ENCODE measurements around the gene KNDC1. TPM values are rescaled to one million over a fixed set of nuclear protein-coding genes. Genes with fewer than 3 reads are reported as not detected.

The KNDC1 gene
- total and polyA plus RNA-seq, 10 of the 15 experiments (the other 5 are each of a cell fraction or from before 2014, with no cell fraction given): 0.03 to 0.11 (median 0.05) TPM; not detected in 7

GRCh38 chr10:133272301-133272963, 112.4 kb downstream of the KNDC1 start:
- DNase-seq (ENCODE audit: low read depth, low spot score): no peak
- peaks cover 17% of the 10 kb centered on the region for H3K4me1 ChIP-seq (ENCODE audit: control insufficient read depth, insufficient read depth, low read length)
- H3K79me2 ChIP-seq (ENCODE audit: control insufficient read depth, insufficient read depth, low read length): peaks cover 23% of the 10 kb centered on the region
- peaks cover 6 to 35% of the 10 kb centered on the region in 2 experiments for H3K36me3 ChIP-seq (ENCODE audit: control insufficient read depth in 2 of 2, insufficient read depth in 2 of 2, low read length in 1 of 2)
- POLR2A ChIA-PET: no interaction called here
- SMC1A ChIA-PET (ENCODE audit: uncharacterized antibody, unreplicated experiment): no interaction called here
- in situ Hi-C loops (cut with MboI): no loop called here
- H3K4me3 ChIP-seq: no peak overlapping the region
- no peak for FAIRE-seq
- TF ChIP-seq CHD2 (IDR thresholded peaks at IDR 0.05; ENCODE audit: borderline replicate concordance, low read depth, low read length): no peak
- no peak for TF ChIP-seq CHD4 (IDR thresholded peaks at IDR 0.05)
- no peak for TF ChIP-seq SRF (IDR thresholded peaks at IDR 0.05; ENCODE audit: low read depth in 2 of 2, low read length in 2 of 2)
- no peak for TF ChIP-seq BCL3 (IDR thresholded peaks at IDR 0.05; ENCODE audit: borderline replicate concordance, insufficient read depth, low read depth, low read length, poor library complexity, severe bottlenecking)
- TF ChIP-seq MTA2 (IDR thresholded peaks at IDR 0.05; ENCODE audit: low read depth): no peak
- TF ChIP-seq FOS (IDR thresholded peaks at IDR 0.05; ENCODE audit: borderline replicate concordance, extremely low read depth, insufficient read length): no peak
- TF ChIP-seq SMAD5 (IDR thresholded peaks at IDR 0.05; ENCODE audit: low read depth): no peak
- TF ChIP-seq IRF4 (IDR thresholded peaks at IDR 0.05; ENCODE audit: low read depth, low read length): no peak
- no peaks in the 10 kb centered on the region for H3K9me3 ChIP-seq (replicated peaks; ENCODE audit: control insufficient read depth, insufficient read depth, low read length)
- RAD21 ChIA-PET (ENCODE audit: unreplicated experiment): no interaction called here
- CTCF ChIA-PET: no interaction called here
- no peaks in the 10 kb centered on the region for H3K27me3 ChIP-seq (replicated peaks in 1 of 2; ENCODE audit: control insufficient read depth in 2 of 2, insufficient read depth in 2 of 2, low read length in 1 of 2)
- H3K4me2 ChIP-seq (ENCODE audit: control insufficient read depth, insufficient read depth): no peak overlapping the region
- BruUV-seq (replicated peaks): no TSS peak
- no peak overlapping the region for H2AFZ ChIP-seq (ENCODE audit: control insufficient read depth, low read depth, low read length)
- no peak for ATAC-seq
- intact Hi-C loops (cut with micrococcal nuclease; ENCODE audit: unreplicated experiment): no loop called here
- H3K27ac ChIP-seq (ENCODE audit: control insufficient read depth, insufficient read depth): no peak overlapping the region
- H3K9ac ChIP-seq (ENCODE audit: control insufficient read depth, insufficient read depth, low read length): no peak overlapping the region
- no peaks in the 10 kb centered on the region; the same call in 1 of the 2 replicates for H4K20me1 ChIP-seq (ENCODE audit: control insufficient read depth, insufficient read depth)
- 77% methylated on average over 14 of the region's 29 CpGs for WGBS (ENCODE audit: insufficient coverage, insufficient replicate concordance, low lambda C conversion rate, missing lambda C conversion rate)
